Body of pancreas (tissue), 4 donors: Measurements from ENCODE around the gene SLC28A1. TPM values are rescaled to one million over a fixed set of nuclear protein-coding genes. Genes with fewer than 3 reads are reported as not detected.

Experiments used
- ATAC-seq: fragments of 150-250 bp; one replicate; pipeline ENCODE4 v1.9.1; 2016
- DNase-seq, 4 donors: peaks; one replicate each; pipeline ENCODE4 v3.0.0-alpha.2; 2019
- H3K27ac ChIP-seq, 4 donors: fragments of 200-600 bp; sonication (generic); 1 replicate in 3 of 4; 2 replicates in 1 of 4; pipeline versions ENCODE4 v1.5.1 to v1.6.1; 2016 to 2019; ENCODE audit warnings: mild to moderate bottlenecking in 1 of 4, mixed read lengths in 1 of 4, moderate library complexity in 1 of 4
- H3K27me3 ChIP-seq, 2 donors: fragments of 200-600 bp; sonication (generic); one replicate each; pipeline ENCODE4 v1.6.0; 2016; ENCODE audit warnings: mild to moderate bottlenecking in 1 of 2
- H3K36me3 ChIP-seq, 2 donors: fragments of 200-600 bp; sonication (generic); replicated peaks in 1 of 2; 2 replicates each; pipeline ENCODE4 v1.5.1; 2016; ENCODE audit warnings: low read depth in 2 of 2; ENCODE audit not compliant: insufficient read depth in 1 of 2
- H3K4me1 ChIP-seq: fragments of 200-600 bp; sonication (generic); one replicate; pipeline ENCODE4 v1.6.0; 2016
- H3K4me3 ChIP-seq, 2 donors: fragments of 200-600 bp; sonication (generic); 1 replicate in 1 of 2; 2 replicates in 1 of 2; pipeline ENCODE4 v1.5.1; 2016 to 2019
- H3K9me3 ChIP-seq, 3 donors: fragments of 200-600 bp; sonication (generic); 1 replicate in 2 of 3; 2 replicates in 1 of 3; pipeline ENCODE4 v1.5.1; 2016
- POLR2A ChIP-seq, 3 donors: fragments of 450-650 bp; IDR thresholded peaks; one replicate each; pipeline ENCODE4 v1.6.1; 2016; ENCODE audit warnings: antibody characterized with exemption in 3 of 3, mild to moderate bottlenecking in 2 of 3
- WGBS, 2 donors: methylation state at CpG; one replicate each; pipeline ENCODE4 v1.1.5; 2017; 5-methylcytosine and 5-hydroxymethylcytosine counted together
- intact Hi-C: fragments of 100-400 bp; cut with DNase I; formaldehyde crosslinking; loops from one replicate; pipeline ENCODE4 v1.15.1; 2023
- total RNA-seq, 2 donors: library from RNA; depleted of rRNA; stranded (reverse); fragments of >200 nt; gene quantifications; one replicate each; pipeline ENCODE4 v1.1.0, GENCODE V29; 2016
- TF ChIP-seq, protein P1 (sequence below), 7 experiments: fragments of 450-650 bp in 4 of 7; fragments of 200-600 bp in 3 of 7; sonication (generic) in 3 of 7; IDR thresholded peaks; one replicate each; pipeline ENCODE4 v1.5.1; 2016 to 2019; ENCODE audit warnings: antibody characterized with exemption in 7 of 7

The SLC28A1 gene
- total RNA-seq, 2 donors from 2014 or later, result 0.26 TPM; not detected in 1

DNA sequence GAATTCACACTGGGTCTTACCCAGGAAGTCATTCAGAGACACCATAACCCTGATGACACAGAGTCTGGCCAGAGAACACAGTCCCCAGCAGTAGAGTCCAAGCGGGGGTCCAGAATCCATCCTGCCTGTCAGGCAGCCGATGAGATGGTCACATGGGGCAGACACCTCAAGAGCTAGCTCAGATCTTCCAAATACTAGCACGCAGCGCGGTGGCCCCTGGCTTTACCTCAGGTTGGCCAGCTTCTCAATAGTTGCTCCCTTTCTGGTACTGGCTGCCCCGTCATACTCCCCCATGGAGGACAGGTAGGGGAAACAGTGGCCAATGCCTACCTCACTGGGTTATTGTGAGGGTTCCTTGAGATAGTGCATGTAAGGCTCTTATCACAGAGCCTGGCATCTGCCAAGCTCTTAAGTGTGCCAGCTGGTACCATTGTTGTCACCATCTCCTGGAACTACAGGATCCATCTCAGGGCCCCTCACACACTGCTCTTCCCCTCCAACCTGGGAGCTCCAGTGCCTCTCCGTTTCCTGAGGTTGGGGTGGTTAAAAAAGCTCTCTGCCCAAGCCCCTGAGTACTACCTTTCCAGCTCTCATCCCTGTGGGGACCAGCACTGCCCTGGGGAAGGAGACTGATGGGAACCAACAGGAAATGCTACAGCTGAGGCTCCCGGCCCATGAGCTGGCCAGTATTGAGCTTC lies 3.5 kb upstream of the SLC28A1 start:
- intact Hi-C loops, result no loop called here
- 76 to 80% methylated on average over 6 to 8 of the region's 8 CpGs for WGBS, 2 donors
- Histone ChIP-seq H3K9me3 (no peaks in the 10 kb centered on the region), H3K4me3 (no peak overlapping the region), H3K27ac (no peak overlapping the region), H3K4me1 (peaks cover 23% of the 10 kb centered on the region), H3K27me3 (no peaks in the 10 kb centered on the region), H3K36me3 (no peaks in the 10 kb centered on the region)
- DNase-seq (no peak), ATAC-seq (no peak)
- TF ChIP-seq POLR2A (IDR thresholded peaks at IDR 0.05), result no peak
- TF ChIP-seq, protein P1, sequence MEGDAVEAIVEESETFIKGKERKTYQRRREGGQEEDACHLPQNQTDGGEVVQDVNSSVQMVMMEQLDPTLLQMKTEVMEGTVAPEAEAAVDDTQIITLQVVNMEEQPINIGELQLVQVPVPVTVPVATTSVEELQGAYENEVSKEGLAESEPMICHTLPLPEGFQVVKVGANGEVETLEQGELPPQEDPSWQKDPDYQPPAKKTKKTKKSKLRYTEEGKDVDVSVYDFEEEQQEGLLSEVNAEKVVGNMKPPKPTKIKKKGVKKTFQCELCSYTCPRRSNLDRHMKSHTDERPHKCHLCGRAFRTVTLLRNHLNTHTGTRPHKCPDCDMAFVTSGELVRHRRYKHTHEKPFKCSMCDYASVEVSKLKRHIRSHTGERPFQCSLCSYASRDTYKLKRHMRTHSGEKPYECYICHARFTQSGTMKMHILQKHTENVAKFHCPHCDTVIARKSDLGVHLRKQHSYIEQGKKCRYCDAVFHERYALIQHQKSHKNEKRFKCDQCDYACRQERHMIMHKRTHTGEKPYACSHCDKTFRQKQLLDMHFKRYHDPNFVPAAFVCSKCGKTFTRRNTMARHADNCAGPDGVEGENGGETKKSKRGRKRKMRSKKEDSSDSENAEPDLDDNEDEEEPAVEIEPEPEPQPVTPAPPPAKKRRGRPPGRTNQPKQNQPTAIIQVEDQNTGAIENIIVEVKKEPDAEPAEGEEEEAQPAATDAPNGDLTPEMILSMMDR (IDR thresholded peaks at IDR 0.05), result no peak

DNA sequence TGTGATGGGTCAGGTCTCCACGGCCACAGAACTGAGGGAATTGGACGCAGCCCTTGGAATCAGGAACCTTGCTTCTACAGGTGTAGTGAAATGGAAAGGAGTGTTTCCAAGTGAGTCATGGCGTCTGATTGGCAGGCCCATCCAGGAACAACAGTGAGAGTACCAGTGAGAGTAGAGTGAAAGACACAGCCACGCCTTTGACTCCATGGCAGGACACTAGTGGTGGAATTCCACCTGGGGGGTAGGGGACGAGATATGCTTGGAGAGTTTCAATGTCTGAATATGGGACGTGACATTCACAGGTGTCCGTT lies 3.0 kb upstream of the SLC28A1 start:
- no peak for TF ChIP-seq POLR2A (IDR thresholded peaks at IDR 0.05)
- TF ChIP-seq, protein P1 (IDR thresholded peaks at IDR 0.05), result no peak
- no peaks in the 10 kb centered on the region for H3K9me3 ChIP-seq
- ATAC-seq (no peak), DNase-seq (no peak)
- no peak overlapping the region for H3K27ac ChIP-seq
- H3K4me1 ChIP-seq, result peaks cover 24% of the 10 kb centered on the region
- intact Hi-C loops, result no loop called here
- H3K4me3 ChIP-seq, result no peak overlapping the region
- H3K27me3 ChIP-seq, result no peaks in the 10 kb centered on the region
- H3K36me3 ChIP-seq, result no peaks in the 10 kb centered on the region
- WGBS, 2 donors, result 78 to 80% methylated on average over 7 of the region's 7 CpGs

- TF ChIP-seq, protein P1 (IDR thresholded peaks at IDR 0.05), result no peak
- TF ChIP-seq POLR2A (IDR thresholded peaks at IDR 0.05), result peak in 1 of 3 donors; percentile 10
- no peak for DNase-seq
- Histone ChIP-seq H3K4me1 (peaks cover 22% of the 10 kb centered on the region), H3K4me3 (no peak overlapping the region), H3K27ac (peak overlapping the region in 3 of 4 donors; percentile 62 to 79 (median 75)), H3K36me3 (no peaks in the 10 kb centered on the region), H3K27me3 (no peaks in the 10 kb centered on the region), H3K9me3 (no peaks in the 10 kb centered on the region)
- peak; percentile 72 for ATAC-seq
- 42 to 44% methylated on average over 6 of the region's 6 CpGs for WGBS, 2 donors
- intact Hi-C loops, result no loop called here
These were observed 996 bp upstream of the SLC28A1 start for GRCh38 chr15:84883466-84883865.

DNA sequence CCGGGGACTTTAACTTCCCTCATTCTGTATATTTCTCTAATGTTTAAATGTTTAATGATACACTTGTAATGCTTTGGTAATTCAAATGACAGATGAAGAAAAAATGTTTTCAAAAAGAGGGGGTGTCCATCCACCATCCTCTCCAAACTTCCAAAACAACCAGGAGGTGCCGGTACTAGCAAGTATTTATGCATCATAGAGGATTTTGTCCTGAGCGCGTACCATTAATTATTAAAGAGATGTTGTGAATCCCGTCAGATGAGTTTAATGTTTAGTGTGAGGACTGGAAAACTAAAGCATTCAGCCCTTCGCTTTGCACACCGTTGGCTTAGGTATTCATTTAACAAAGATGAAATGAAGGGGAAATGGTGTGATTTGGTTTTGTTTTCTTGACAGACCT lies 1.3 kb downstream of the SLC28A1 start:
- intact Hi-C loops, result no loop called here

More for the DNA sequence above, 1.3 kb downstream of the SLC28A1 start:
- H3K4me3 ChIP-seq, result no peak overlapping the region
- peak overlapping the region in 2 of 4 donors; percentile 62 to 72 for H3K27ac ChIP-seq
- TF ChIP-seq, protein P1 (IDR thresholded peaks at IDR 0.05), result no peak
- TF ChIP-seq POLR2A (IDR thresholded peaks at IDR 0.05), result no peak
- DNase-seq, result no peak
- H3K4me1 ChIP-seq, result peaks cover 19% of the 10 kb centered on the region
- WGBS, 2 donors, result 72 to 78% methylated on average over 7 of the region's 7 CpGs
- H3K9me3 ChIP-seq, result no peaks in the 10 kb centered on the region
- H3K27me3 ChIP-seq, result no peaks in the 10 kb centered on the region
- no peaks in the 10 kb centered on the region for H3K36me3 ChIP-seq
- no peak for ATAC-seq
